Gastroesophageal sphincter (tissue), 3 donors: ENCODE data around the gene SHE.
A peak's percentile ranks its signal among the peaks of the same experiment; 100 is the strongest.

Experiments used
- CTCF ChIP-seq, 4 experiments: fragments of 200-600 bp in 2 of 4; fragments of 450-650 bp in 2 of 4; sonication (generic) in 1 of 4; IDR thresholded peaks; one replicate each; pipeline ENCODE4 v1.5.1; 2017 to 2019; ENCODE audit warnings: antibody characterized with exemption in 4 of 4, mild to moderate bottlenecking in 2 of 4, moderate library complexity in 2 of 4
- EP300 ChIP-seq: sonication (generic); formaldehyde crosslinking; IDR thresholded peaks from one replicate; pipeline ENCODE4 v1.6.1; 2017; ENCODE audit warnings: antibody characterized with exemption, mild to moderate bottlenecking
- POLR2A ChIP-seq, 2 donors: fragments of 450-650 bp; IDR thresholded peaks; one replicate each; pipeline ENCODE4 v1.6.1; 2017; ENCODE audit warnings: antibody characterized with exemption in 2 of 2, mild to moderate bottlenecking in 2 of 2, moderate library complexity in 1 of 2
- POLR2AphosphoS5 ChIP-seq: sonication (generic); formaldehyde crosslinking; IDR thresholded peaks from one replicate; pipeline ENCODE4 v1.6.1; 2017; ENCODE audit warnings: antibody characterized with exemption

GRCh38 chr1:154466921-154467417, 35.2 kb downstream of the SHE start:
- TF ChIP-seq CTCF (IDR thresholded peaks at IDR 0.05) (peak; percentile 28 to 64 (median 40)), EP300 (no peak), POLR2A (IDR thresholded peaks at IDR 0.05) (no peak), POLR2AphosphoS5 (no peak)
